HEK293 (cell line): Measurements from ENCODE around the gene C1QB.

ENCODE experiments used
- CTCF ChIP-seq: fragments of 450-650 bp; formaldehyde crosslinking; IDR thresholded peaks from 2 replicates; pipeline ENCODE4 v1.5.1; 2016; ENCODE audit warnings: missing biosample characterization, missing genetic modification characterization
- KLF16 ChIP-seq: fragments of 450-650 bp; formaldehyde crosslinking; IDR thresholded peaks from 2 replicates; pipeline ENCODE4 v1.5.1; 2017; ENCODE audit warnings: missing biosample characterization, missing genetic modification characterization
- SP2 ChIP-seq: fragments of 450-650 bp; formaldehyde crosslinking; IDR thresholded peaks from 2 replicates; pipeline ENCODE4 v1.5.1; 2016; ENCODE audit warnings: missing biosample characterization, missing genetic modification characterization
- ZNF169 ChIP-seq: fragments of 450-650 bp; formaldehyde crosslinking; IDR thresholded peaks from 2 replicates; pipeline ENCODE4 v1.5.1; 2016; ENCODE audit warnings: missing biosample characterization, missing genetic modification characterization
- ZNF24 ChIP-seq: fragments of 450-650 bp; formaldehyde crosslinking; IDR thresholded peaks from 2 replicates; pipeline ENCODE4 v1.5.1; 2016; ENCODE audit warnings: missing biosample characterization, missing genetic modification characterization
- ZNF449 ChIP-seq: fragments of 450-650 bp; formaldehyde crosslinking; IDR thresholded peaks from 2 replicates; pipeline ENCODE4 v1.5.1; 2017; ENCODE audit warnings: missing biosample characterization, mild to moderate bottlenecking, missing genetic modification characterization, moderate library complexity

DNA sequence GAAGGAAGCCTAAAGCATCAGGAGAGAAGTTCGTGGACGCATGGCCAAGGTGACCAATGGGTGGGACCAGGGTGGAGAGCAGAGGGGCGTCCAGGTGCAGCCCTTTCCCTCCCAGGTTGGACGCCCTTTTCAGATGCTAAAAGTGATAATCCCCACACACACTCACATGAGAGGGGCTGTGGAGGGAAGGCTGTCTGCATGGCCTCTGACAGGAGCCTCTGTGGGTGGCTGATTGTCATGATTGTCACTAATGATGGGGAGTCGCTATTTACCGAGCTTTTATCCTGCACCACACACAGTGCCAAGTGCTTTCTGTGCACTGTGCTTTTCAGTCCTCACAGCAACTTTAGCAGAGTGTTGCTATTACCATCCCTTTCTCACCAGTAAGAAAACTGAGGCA is 43.7 kb upstream of the C1QB start:
- TF ChIP-seq KLF16 (tag by site-specific recombination) (no peak), CTCF (tag by site-specific recombination) (no peak), ZNF169 (no peak), ZNF449 (tag by site-specific recombination) (no peak), SP2 (tag by site-specific recombination) (no peak), ZNF24 (no peak)
